ENCODE measurements around the gene TTC12.

The TTC12 gene

GRCh38 chr11:113363406-113363805 is 49.0 kb downstream of the TTC12 start:
- in situ Hi-C loops (cut with HindIII; ENCODE audit: low sequenced_read_pairs): no loop called here
- DNase-seq (ENCODE audit: low read depth): no peak
- TF ChIP-seq CTCF (IDR thresholded peaks at IDR 0.05; ENCODE audit: low read depth, low read length, missing control alignments): no peak
- H3K4me3 ChIP-seq (ENCODE audit: low read depth, low read length): no peak overlapping the region

GRCh38 chr11:113363996-113364641 is 49.7 kb downstream of the TTC12 start:
- no peak for DNase-seq (ENCODE audit: low read depth)
- no peak for TF ChIP-seq CTCF (IDR thresholded peaks at IDR 0.05; ENCODE audit: low read depth, low read length, missing control alignments)
- in situ Hi-C loops (cut with HindIII; ENCODE audit: low sequenced_read_pairs): no loop called here
- no peak overlapping the region for H3K4me3 ChIP-seq (ENCODE audit: low read depth, low read length)

GRCh38 chr11:113365895-113366294 is 51.5 kb downstream of the TTC12 start:
- in situ Hi-C loops (cut with HindIII; ENCODE audit: low sequenced_read_pairs): no loop called here

GRCh38 chr11:113369411-113369810 is 55.0 kb downstream of the TTC12 start:
- in situ Hi-C loops (cut with HindIII; ENCODE audit: low sequenced_read_pairs): no loop called here
- no peak overlapping the region for H3K4me3 ChIP-seq (ENCODE audit: low read depth, low read length)
- no peak for TF ChIP-seq CTCF (IDR thresholded peaks at IDR 0.05; ENCODE audit: low read depth, low read length, missing control alignments)
- no peak for DNase-seq (ENCODE audit: low read depth)

More at GRCh38 chr11:113365895-113366294, 51.5 kb downstream of the TTC12 start:
- no peak for DNase-seq (ENCODE audit: low read depth)
- TF ChIP-seq CTCF (IDR thresholded peaks at IDR 0.05; ENCODE audit: low read depth, low read length, missing control alignments): no peak
- H3K4me3 ChIP-seq (ENCODE audit: low read depth, low read length): no peak overlapping the region

- no peak overlapping the region for H3K4me3 ChIP-seq (ENCODE audit: low read depth, low read length)
- in situ Hi-C loops (cut with HindIII; ENCODE audit: low sequenced_read_pairs): no loop called here
- DNase-seq (ENCODE audit: low read depth): no peak
- no peak for TF ChIP-seq CTCF (IDR thresholded peaks at IDR 0.05; ENCODE audit: low read depth, low read length, missing control alignments)
Measured at GRCh38 chr11:113370634-113371033, 56.3 kb downstream of the TTC12 start.

GRCh38 chr11:113372309-113372708 is 57.9 kb downstream of the TTC12 start:
- no peak for DNase-seq (ENCODE audit: low read depth)
- in situ Hi-C loops (cut with HindIII; ENCODE audit: low sequenced_read_pairs): no loop called here
- peak; percentile 19 for TF ChIP-seq CTCF (IDR thresholded peaks at IDR 0.05; ENCODE audit: low read depth, low read length, missing control alignments)
- H3K4me3 ChIP-seq (ENCODE audit: low read depth, low read length): no peak overlapping the region
